Nephron (organoid): ENCODE data around the gene ELAVL2.

ENCODE experiments used
- H3K27ac Mint-ChIP-seq, 3 experiments: 2 replicates each; pipeline ENCODE4 v1.8.0; 2020; ENCODE audit warnings: mixed read lengths in 3 of 3, mild to moderate bottlenecking in 2 of 3, moderate library complexity in 1 of 3
- H3K27me3 Mint-ChIP-seq: 2 replicates; pipeline ENCODE4 v1.8.0; 2021; ENCODE audit warnings: low read depth, mild to moderate bottlenecking, moderate library complexity, mixed read lengths
- H3K36me3 Mint-ChIP-seq: 2 replicates; pipeline ENCODE4 v1.8.0; 2020; ENCODE audit warnings: low read depth, mixed read lengths
- H3K4me1 Mint-ChIP-seq: 2 replicates; pipeline ENCODE4 v1.8.0; 2020; ENCODE audit warnings: mixed read lengths
- H3K4me3 Mint-ChIP-seq, 3 experiments: 2 replicates each; pipeline ENCODE4 v1.8.0; 2020; ENCODE audit warnings: mild to moderate bottlenecking in 3 of 3, mixed read lengths in 3 of 3, moderate library complexity in 2 of 3
- H3K9me3 Mint-ChIP-seq: 2 replicates; pipeline ENCODE4 v1.8.0; 2020; ENCODE audit warnings: mixed read lengths
- CTCF ChIP-seq, 3 experiments: fragments of 200-600 bp; sonication (generic); IDR thresholded peaks; one replicate each; pipeline ENCODE4 v1.5.0; 2021; ENCODE audit warnings: antibody characterized with exemption in 3 of 3; ENCODE audit not compliant: unreplicated experiment in 3 of 3

Gene ELAVL2

GRCh38 chr9:23830476-23830805, 4.4 kb upstream of the ELAVL2 start:
- Mint-ChIP-seq H3K36me3 (no peaks in the 10 kb centered on the region), H3K9me3 (no peaks in the 10 kb centered on the region), H3K4me3 (peak overlapping the region; percentile 31 to 66 (median 38)), H3K4me1 (peaks cover 5% of the 10 kb centered on the region), H3K27ac (no peak overlapping the region), H3K27me3 (peaks cover 61% of the 10 kb centered on the region)
- TF ChIP-seq CTCF (IDR thresholded peaks at IDR 0.05; ENCODE audit: unreplicated experiment in 3 of 3) = no peak

GRCh38 chr9:23829580-23830475, 3.8 kb upstream of the ELAVL2 start:
- Mint-ChIP-seq H3K4me1 (peaks cover 5% of the 10 kb centered on the region), H3K36me3 (no peaks in the 10 kb centered on the region), H3K27ac (no peak overlapping the region), H3K9me3 (no peaks in the 10 kb centered on the region), H3K4me3 (peak overlapping the region; percentile 38 to 66 (median 56)), H3K27me3 (peaks cover 58% of the 10 kb centered on the region)
- TF ChIP-seq CTCF (IDR thresholded peaks at IDR 0.05; ENCODE audit: unreplicated experiment in 3 of 3) = no peak

DNA sequence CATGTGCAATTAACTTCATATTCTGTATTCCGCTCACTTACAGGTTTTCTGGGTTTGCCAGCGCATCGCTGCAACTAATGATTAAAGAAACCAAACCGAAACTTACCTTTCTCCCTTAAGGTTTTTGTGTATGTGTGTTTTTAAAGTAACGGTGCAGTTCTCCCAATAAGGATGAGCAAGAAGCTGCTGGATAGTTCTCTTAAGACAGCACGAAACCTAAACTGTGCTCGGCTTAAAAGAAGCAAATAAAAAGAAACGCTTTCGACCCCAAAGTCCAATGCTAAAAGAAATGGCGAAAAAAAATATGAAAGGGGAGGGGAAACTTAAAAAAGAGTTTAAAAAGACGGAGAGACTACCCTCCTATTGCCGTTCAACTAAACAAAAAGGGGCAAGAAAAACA, 340 bp downstream of the ELAVL2 start:
- Mint-ChIP-seq H3K27me3 (peaks cover 42% of the 10 kb centered on the region), H3K36me3 (no peaks in the 10 kb centered on the region), H3K9me3 (no peaks in the 10 kb centered on the region), H3K4me3 (no peak overlapping the region), H3K27ac (no peak overlapping the region), H3K4me1 (no peaks in the 10 kb centered on the region)
- no peak for TF ChIP-seq CTCF (IDR thresholded peaks at IDR 0.05; ENCODE audit: unreplicated experiment in 3 of 3)

- Mint-ChIP-seq H3K9me3 (no peaks in the 10 kb centered on the region), H3K27ac (no peak overlapping the region), H3K4me1 (no peaks in the 10 kb centered on the region), H3K27me3 (peaks cover 42% of the 10 kb centered on the region), H3K4me3 (no peak overlapping the region), H3K36me3 (no peaks in the 10 kb centered on the region)
- TF ChIP-seq CTCF (IDR thresholded peaks at IDR 0.05; ENCODE audit: unreplicated experiment in 3 of 3) = no peak
These were observed 1.0 kb downstream of the ELAVL2 start for GRCh38 chr9:23824830-23825591.

DNA sequence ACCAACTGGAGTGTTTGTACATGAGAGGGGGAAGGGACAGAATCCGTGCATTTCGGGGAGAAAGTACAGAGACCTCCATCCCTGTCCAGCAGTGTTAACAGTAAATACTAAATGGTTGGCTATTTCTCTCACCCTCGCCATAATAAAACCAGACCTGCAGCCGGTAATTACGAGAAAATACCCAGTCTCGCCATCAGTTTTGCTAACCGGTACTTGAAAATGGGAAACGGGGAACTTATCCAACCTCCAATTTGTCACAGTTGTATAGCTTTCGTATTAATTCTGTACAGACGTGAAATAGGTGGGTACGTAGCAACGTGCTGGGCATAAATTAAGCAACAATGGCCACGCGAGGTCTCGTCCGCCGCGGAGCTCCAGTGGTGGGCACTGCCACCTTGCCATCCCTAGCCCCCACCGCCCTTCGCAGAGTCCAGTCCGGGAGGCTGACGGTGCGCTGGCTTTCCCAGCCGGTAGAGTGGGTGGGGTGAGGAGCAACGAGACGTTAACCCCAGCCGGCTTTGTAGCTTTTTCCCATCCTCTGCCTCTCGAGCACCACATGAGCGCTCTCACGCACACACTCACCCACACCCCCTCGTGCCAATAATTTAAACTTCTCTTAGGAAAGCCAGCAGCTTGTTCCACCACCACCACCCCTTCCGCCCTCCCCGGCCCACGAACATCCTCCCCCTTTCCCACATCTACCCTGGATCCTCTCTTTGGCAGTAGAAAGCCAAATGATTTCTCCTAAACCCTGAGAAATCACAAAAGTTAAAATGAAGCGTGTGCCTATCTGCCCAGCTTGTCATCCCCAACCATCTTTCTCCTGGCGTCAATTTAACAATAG, 1.8 kb downstream of the ELAVL2 start:
- H3K4me1 Mint-ChIP-seq = no peaks in the 10 kb centered on the region
- peaks cover 42% of the 10 kb centered on the region for H3K27me3 Mint-ChIP-seq
- H3K27ac Mint-ChIP-seq = no peak overlapping the region
- H3K9me3 Mint-ChIP-seq = no peaks in the 10 kb centered on the region
- no peaks in the 10 kb centered on the region for H3K36me3 Mint-ChIP-seq
- no peak overlapping the region for H3K4me3 Mint-ChIP-seq
- no peak for TF ChIP-seq CTCF (IDR thresholded peaks at IDR 0.05; ENCODE audit: unreplicated experiment in 3 of 3)
